GM21423 (cell line): ENCODE results near the gene RAPGEF5.
A peak's percentile ranks its signal among the peaks of the same experiment; 100 is the strongest.

Experiments
- ATAC-seq: cut with Tn5 transposase; IDR thresholded peaks from one replicate; pipeline ENCODE4 v1.9.1; 2021; ENCODE audit warnings: mild to moderate bottlenecking, moderate library complexity; ENCODE audit not compliant: unreplicated experiment

The RAPGEF5 gene

DNA sequence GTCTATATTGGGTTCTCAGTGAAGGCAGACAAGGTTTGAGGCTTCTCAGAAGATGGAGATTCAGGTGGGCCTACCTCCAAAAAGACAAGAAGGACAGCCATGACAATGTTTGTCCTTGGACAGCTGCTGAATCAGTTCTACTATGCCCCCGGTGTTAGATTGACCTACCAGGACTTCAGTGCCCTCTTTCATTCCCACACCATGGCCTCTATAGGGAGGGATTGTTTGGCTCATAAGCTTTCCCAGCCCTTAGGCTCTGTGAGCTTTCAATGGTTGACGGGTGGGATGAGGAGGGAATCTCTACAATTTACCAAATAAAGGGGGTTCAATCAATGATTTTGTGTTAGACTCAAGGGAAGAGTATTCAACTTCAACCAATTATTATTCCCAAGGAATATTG, 23.4 kb upstream of the RAPGEF5 start:
- no peak for ATAC-seq

DNA sequence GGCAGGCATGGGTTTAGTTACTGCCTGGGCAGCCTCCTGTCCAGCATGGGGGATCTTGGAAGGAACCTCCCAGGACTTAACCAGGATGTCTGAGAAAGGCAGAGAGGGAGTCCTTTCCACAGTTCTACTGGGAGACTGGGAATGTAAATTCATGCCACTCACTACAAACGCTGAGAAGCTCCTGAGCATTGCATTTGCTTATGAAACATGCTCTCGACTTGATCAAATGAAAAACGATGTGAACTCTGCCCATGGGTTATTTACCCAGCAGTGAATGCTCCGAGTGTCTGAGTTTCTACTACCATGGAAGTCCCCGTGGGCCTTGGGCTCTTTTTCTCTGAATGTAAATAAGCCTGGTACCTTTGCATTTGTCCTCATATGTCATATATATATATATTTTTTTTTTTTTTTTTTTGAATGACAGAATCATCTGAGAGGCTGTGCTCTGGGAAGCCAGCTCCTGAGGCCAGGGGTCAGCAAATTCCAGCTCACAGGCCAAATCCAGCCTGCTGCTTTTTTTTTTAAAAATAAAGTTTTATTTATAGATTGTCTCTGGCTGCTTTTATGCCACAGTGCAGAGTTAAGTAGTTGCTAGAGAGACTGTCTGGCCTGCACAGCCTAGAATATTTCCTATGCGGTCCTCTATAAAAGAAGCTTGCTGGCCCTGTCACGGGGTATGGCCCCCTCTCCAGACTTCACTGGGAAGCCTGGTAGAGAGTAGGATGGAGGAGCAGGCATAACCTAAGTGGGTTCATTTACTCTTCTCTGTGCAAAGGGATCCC, 21.4 kb upstream of the RAPGEF5 start:
- no peak for ATAC-seq

DNA sequence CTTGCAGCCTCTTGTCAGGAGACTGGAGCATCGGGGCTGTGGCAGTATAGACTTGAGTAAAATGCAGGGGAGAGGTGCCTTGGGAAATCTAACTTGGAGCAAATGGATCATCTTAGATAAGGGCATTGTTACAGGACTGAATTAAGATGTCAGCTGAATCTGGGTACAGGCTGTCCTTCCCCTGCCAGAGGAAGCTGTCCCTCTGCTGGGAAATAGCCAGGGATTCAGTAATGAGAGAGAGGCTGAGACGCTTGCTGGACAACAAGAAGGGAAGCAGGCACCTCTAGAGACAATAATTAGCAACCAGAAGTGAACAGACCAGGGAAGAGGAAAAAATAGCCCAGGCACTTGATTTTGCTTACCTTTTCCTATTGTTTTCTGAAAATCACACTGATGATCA, 20.7 kb upstream of the RAPGEF5 start:
- no peak for ATAC-seq

DNA sequence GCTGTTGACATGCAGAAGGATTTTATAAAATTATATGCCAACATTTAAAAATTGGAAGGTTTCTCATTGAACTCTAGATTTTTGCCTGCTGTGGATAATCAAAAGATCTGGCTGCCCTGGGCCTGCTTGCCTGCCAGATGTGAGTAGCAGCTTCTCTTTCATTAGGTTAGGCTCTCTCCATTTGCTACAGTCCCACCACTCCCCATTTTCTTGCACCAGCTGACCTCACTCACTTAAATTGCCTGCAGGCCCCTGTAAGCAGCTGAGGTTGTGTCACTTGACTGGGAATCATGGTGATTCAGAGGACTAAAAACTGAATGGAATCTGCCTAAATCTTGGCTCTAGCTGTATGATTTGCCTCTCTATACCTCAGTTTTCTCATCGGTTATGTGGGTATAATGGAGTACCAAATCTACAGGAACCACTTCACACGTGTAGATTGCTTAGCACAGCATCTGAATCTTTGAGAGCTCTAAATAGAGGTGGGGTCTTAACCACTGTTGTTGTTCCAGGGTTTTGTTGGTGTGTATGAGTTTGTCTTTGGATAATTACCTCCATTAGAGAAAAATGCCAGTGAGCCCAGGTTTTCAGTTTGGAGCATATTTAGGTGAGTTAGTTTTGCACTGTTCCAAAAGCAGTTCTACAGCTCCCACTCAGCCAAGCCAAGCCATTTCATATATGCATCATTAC, 18.6 kb upstream of the RAPGEF5 start:
- ATAC-seq, result no peak

DNA sequence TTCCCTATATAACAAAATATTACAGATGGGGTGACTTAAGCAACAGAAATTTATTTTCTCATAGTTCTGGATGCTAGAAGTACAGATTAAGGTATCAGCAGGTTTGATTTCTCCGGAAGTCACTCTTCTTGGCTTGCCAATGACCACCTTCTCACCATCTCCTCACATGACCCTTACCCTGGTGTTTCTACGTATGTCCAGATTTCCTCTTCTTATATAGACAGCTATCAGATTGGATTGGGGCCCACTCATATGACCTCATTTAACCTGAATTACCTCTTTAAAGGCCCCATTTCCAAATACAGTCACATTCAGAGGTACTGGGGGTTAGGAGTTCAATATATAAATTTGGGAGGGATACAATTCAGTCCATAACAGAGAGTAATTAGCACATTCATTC, 17.0 kb upstream of the RAPGEF5 start:
- no peak for ATAC-seq

DNA sequence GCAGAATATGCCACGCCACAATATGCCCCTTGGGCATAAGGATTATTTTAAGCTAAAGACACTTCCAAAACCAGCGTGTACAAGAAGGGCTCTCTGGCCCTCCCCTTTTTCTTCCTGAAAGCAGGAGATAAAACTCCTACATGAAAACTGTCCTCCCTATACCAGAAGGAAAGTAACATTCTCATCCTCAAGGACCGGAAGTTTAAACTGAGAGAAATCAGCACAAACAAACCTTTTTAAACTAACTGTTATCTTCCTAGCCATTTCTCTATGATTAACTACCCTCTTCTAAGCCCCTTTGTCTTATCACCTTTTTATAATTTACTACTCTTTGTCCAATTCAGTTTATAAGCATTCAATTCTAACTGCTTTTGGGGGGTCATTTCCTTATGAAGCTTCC, 16.4 kb upstream of the RAPGEF5 start:
- ATAC-seq, result no peak

DNA sequence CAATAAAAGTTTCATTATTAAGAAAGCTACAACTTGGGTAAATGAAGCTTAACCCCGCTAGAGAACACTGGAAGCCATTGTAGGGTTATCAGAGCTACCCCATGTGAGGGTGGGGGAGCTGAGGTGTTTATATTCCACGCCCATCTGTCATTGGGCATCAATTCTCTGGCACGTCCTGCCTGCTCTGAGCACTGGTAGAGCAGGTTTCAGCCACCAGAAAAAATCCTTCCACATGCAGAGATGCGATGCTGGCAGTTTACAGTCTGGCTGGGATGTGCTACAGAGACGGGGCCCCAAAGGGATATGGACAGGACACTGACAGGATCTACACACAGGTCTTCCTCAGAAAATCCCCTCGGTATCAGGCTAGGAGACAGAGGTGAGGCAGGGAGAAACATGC, 15.9 kb upstream of the RAPGEF5 start:
- no peak for ATAC-seq

DNA sequence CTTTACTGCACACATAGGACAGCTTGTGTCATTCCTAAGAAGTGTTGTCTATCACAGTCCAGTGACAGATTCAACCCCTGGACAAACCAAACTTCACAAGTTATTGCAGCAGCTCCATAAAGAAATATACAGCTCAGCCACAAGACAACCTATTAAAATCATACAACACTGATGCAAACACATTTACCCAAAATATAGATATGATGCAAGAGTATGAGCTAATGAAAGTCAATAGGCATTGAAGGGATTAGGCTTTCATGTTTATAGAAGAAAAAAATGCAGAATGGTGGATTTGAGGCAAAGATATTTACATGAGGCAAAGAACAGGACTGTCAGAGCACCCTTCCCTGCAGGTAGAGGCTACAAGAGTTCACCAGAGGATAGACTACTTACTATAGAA, 14.9 kb upstream of the RAPGEF5 start:
- ATAC-seq, result no peak

DNA sequence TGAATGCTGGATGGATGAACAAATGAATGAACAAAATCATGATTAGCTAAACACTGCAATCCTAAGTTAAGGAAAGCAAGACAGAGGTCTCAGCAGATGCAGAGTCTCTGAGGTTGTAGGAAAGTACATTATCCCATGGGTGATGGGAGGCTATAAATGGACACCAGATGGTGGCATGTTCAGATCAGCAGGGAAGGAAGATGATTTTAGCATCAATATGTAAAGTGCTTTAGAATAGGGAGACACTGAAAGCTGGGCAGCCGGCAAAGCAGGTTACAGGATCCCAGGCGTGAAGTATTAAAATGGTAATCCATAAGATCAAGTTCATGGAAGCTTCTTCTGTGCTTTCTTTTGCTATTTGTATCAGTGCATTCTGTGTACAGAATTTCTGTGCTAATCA, 7.9 kb upstream of the RAPGEF5 start:
- ATAC-seq, result no peak

DNA sequence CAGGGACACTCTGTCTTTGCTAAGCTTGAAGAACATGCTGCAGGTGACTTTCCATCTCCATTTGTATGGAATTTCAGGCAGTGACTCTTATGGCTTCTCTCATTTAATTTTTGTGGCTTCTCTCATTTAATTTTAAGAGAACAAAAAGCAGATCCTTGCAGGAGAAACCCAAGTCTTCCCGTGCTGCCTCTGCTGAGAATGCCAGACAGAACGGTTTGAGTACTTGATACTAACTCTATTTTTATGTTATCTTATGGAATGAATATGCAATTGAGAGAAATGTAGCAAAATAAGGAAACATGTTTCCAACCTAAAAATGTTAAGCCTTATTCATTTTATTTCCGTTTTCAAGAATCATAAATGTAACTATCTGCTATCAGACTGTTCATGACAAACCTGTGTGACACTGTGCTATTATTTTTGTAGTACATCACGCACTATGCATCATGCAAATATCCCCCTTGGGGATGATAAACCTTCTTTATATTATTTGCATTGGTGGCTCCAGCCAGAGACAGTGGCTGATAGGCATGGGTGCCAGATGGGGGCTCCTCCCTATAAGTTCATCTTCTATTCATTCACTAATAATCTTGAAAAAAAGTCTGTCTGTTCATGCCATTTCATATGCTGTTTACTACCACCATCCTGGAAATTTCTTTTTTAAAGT, 6.9 kb upstream of the RAPGEF5 start:
- no peak for ATAC-seq

DNA sequence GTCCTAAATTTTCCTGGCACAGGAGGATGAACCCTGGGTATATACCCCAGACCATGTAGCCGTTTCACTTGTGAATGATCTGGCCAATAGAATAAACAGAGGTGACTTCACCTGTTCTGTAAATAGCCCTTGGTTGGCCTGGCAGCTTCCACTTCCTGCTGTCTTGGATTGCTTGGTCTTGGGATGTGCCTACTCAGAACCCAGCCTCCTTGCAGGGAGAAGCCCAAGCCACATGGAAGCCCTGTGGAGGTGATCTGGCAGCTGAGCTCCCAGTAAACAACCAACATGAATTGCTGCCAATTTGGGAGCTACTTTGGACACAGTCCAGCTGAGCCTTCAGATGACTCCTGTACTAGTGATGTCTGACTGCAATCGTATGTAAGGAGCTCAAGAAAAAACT, 4.8 kb upstream of the RAPGEF5 start:
- no peak for ATAC-seq

DNA sequence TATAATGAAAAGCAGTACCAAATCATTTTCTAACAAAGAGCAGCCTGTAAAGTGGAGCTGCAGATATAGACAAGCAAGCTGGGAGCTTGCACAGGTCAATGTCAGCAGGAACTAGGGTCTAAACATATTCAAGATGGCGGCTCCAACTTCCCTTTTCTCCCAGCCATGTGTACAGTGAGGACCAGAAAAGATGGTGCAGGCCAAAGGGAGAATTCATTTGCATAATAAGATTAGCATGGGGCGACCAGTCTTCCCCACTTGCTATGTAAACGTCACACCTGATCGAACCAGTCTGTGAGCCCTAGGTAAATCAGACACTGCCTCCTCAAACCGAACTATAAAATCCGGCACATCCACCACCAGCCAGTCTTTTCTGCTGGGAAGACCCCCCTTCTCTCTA, 4.4 kb upstream of the RAPGEF5 start:
- ATAC-seq, result no peak

DNA sequence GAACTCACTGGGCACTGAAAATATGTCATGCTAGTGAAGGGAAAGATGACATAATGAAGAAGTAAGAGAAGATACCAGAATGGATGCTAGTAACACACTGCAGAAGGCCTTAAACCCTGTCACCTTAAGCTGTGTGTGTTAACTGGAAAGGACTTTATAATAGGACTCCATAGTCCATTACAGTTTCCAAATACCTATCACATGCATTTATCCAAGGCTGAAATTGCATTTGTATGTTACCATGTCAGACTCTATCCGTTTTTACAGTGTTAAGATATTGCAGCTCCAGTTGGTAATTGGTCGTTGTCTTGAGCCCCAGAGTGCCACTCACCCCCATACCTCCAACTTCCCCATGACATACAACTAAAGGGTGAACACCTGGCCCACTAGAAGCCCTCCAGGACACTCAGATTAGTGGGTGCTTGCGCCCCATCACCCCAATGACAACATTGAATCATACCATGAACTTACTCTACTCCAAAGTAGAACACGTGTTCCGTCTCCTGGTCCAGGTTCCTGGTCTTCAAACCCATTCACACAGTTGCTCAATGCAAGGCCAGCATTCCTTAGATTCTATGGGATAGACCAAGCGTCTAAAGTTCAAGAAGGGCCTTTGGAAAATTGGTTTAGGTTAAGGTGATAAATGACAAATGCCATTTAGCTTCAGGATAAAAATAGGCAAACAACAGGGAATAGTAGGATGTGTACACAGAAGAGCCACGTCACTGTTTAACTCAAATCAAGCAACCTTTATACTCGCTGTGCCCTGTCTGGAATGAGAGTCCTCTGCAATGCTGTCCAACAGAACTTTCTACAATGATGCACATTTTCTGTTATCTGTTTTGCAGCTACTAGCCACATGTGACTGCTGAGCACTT, 2.1 kb upstream of the RAPGEF5 start:
- ATAC-seq, result no peak

DNA sequence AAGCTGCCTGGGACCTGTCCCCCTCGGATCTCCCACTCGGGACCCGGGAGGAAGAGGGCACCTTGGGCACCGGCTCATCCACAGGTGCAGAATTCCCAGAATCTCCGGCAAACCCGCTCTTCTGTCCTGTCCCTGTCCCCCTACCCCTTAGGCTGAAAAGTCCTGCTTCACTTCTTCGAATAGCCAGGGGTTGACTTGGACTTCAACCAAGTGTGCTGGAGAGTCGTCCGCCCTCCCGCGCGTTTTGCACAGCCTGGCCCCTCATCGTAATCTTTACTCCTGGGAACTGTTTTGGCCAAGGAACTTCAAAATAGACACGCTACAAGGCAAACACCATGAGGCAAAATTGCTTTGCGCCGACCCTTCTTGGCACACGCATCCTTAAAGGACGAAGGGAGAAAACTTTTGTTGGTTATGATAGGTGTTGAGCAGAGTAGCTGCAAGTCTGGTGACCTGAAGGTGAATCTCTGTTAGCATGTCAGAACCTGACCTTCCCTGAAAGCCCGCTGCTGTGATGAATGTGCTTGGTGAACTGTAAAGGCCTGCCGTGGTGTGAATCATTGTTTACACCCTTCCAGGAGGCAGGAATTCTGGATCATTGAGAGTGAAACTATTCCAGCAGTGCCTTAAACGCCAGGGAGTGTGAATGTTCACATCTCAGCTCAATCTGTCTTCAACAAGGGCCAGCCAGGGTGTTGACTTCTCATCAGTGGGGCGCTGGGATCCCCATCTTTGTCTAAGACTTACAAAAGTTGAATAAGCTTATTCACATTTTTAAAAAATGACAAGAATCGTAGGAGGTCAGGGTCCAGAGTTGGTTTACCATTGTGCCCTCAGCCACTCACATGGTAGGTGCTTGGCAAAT, 589 bp upstream of the RAPGEF5 start:
- ATAC-seq, result no peak

DNA sequence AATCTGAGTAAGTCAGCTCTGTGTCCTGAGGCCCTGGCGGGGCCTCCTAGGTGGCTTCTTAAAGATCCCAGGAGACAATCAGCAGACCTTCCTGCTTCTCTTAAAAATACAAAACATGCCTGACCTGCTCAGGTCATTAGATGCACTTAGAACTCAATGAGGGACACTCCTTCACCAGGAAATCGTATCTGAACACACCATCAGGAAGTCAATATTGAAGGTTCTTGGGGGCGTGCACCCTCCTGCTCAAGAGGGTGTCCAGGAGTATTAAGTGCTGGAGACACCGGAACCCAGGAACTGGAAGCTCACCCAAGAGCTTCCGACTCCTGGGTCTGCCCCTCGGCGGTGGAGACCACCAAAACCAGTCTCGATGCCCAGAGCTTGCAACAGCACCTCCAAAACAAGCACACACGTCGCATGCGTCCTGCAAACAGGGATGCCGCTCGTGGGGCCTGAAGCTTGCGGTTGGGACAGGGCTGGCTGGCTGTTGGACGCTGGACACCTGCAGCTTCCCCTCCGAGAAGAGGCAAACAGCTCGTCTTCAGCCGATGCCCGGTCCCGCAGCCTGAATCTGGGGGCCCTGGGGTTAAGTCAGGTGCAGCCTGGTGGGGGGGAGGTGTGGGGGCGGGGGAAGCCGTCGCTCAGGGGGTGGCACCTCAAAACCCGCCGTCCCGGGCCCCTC, 803 bp downstream of the RAPGEF5 start:
- peak; percentile 10 for ATAC-seq

DNA sequence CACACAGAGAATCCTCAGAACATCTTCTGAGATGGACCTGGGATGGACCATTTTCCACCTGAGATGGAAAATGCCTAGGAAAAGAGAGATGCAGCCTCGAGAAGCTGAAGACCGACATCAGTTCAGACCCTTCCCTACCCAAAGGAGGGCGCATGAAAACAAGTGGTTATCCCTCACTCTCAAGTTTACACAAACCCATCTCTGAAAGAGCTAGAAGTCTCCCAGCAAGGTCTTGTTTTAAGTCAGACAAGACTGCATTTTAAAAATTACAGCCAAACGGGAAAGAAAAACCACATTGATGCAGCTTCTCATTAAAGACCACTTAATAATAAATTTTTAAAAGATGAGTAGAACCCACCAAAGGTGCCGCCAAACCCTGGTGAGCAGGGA, 1.3 kb downstream of the RAPGEF5 start:
- ATAC-seq, result no peak

DNA sequence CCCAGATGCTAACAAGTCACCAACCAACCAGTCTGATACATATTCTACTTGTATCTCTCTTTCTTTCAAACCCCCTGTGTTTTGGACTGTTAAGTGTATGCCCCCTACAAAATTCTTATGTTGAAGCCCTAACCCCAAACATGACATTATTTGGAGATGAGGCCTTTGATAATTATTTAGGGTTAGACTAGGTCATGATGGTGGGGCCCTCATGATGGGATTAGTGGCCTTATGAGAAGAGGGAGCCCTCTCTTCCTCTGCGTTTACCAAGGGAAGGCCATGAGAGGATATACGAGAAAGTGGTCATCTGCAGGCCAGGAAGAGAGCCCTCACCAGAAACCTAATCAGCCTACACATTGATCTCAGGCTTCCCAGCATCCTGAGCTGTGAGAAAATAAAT, 2.5 kb downstream of the RAPGEF5 start:
- no peak for ATAC-seq

DNA sequence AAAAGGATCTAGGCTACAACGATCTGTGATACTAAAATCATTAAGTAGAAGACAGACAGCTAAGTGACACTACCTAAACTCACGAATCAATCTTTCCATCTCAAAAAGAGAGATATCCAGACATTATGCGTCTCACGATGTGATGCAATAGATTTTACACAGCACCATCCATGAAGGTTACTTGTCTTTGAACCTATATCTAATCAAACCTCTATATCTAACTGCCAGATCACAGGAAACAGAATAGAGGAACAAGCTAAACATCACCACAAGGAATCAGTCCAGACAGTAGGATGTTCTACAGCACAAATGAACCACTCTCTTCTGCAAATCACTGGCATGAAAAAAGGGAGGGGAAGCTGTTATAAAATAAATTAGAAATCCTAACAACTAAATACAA, 4.1 kb downstream of the RAPGEF5 start:
- no peak for ATAC-seq

DNA sequence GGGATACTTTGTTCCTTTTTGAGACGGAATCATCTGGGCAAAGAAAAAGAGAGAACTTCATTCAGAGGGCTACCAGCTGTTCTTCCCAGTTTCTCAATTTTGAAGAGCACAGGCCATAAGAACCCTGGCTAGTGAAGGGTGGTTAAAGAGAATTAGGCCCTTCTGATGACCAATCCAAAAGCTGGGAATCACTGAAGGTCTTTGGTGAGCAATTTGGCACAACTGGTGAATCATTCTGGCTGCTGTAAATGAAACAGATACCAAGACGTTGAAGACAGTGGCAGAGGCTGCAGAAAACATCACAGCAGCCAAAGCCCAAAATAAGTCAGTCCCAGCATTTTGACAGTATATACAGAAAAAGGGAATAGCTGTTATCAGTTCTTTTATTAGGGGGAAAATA, 5.1 kb downstream of the RAPGEF5 start:
- ATAC-seq, result no peak

DNA sequence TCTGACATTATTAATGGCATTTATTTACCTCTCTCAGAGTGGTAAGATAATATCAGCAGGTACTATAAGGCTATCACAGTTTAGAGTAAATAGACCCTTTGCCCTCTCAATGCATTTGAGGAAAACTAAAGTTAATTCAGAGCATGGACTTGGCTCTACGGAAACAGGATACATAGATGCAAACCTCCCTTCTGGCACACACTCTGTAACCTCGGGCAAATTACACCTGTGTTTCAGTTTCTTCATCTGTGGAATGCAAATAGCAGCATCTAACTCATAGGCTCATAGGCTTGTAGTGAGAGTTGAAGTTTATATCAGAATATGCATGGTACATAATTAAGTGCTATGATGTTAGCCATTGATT, 5.6 kb downstream of the RAPGEF5 start:
- ATAC-seq, result peak; percentile 81
